ENCODE results near the gene PINLYP. TPM values are rescaled to one million over a fixed set of nuclear protein-coding genes. Genes with fewer than 3 reads are reported as not detected.
"Not testable (repeated sequence)": the region's sequence is repeated elsewhere in the genome, so short reads cannot be mapped to it uniquely, and the experiment has no call there.

The PINLYP gene
- polyA plus RNA-seq, 2 of the 4 experiments (the other 2 are of a cell fraction), result 0.27 TPM; not detected in 1

GRCh38 chr19:43546581-43546980 is 29.0 kb upstream of the PINLYP start:
- ChIA-PET CTCF (interaction anchor here (0.6 to 1.7 kb wide), 4 partner anchors 9 to 1126 kb away, joined by 3 to 7 read pairs (median 4); no protein-coding TSS in a partner anchor), POLR2A (no interaction called here)
- DNase-seq (ENCODE audit: low read depth in 1 of 2, low spot score in 1 of 2) (no peak), ATAC-seq (no peak), FAIRE-seq (no peak)
- 94% methylated on average over 3 of the region's 3 CpGs for WGBS (ENCODE audit: missing lambda C conversion rate)
- Histone ChIP-seq H3K27ac (no peak overlapping the region), H3K4me3 (no peak overlapping the region), H3K9me3 (no peaks in the 10 kb centered on the region), H3K4me1 (no peaks in the 10 kb centered on the region), H3K4me2 (no peak overlapping the region)
- TF ChIP-seq NFE2L2 (conservative IDR thresholded peaks at IDR 0.05; ENCODE audit: low read length) (no peak), SMC3 (IDR thresholded peaks at IDR 0.05) (no peak), RAD21 (conservative IDR thresholded peaks at IDR 0.05 in 1 of 2, IDR thresholded peaks at IDR 0.05 in 1 of 2) (no peak), JUN (IDR thresholded peaks at IDR 0.05) (no peak), CEBPB (IDR thresholded peaks at IDR 0.05) (no peak), HOXA7 (CRISPR knock-in tag; IDR thresholded peaks at IDR 0.05) (no peak), HEYL (CRISPR knock-in tag; IDR thresholded peaks at IDR 0.05) (no peak), KDM5A (IDR thresholded peaks at IDR 0.05) (no peak), FOSL2 (IDR thresholded peaks at IDR 0.05) (no peak), FOSL2 (CRISPR knock-in tag; IDR thresholded peaks at IDR 0.05) (no peak), PHF8 (IDR thresholded peaks at IDR 0.05; ENCODE audit: borderline replicate concordance, low read depth) (no peak)

- 72% methylated on average over 4 of the region's 24 CpGs for WGBS (ENCODE audit: missing lambda C conversion rate)
- H3K4me1 ChIP-seq; ATAC-seq; H3K4me3 ChIP-seq; H3K27ac ChIP-seq; H3K4me2 ChIP-seq; H3K9me3 ChIP-seq; POLR2A ChIA-PET; FAIRE-seq; DNase-seq (ENCODE audit: low read depth in 1 of 2, low spot score in 1 of 2): not testable (repeated sequence)
- CTCF ChIA-PET, result interaction anchor here (1.4 kb wide), 1 partner anchor 12 kb away, joined by 3 read pairs; no protein-coding TSS in a partner anchor
These were observed 27.7 kb upstream of the PINLYP start for GRCh38 chr19:43547926-43548325.

- Histone ChIP-seq H3K27ac (no peak overlapping the region), H3K4me3 (no peak overlapping the region), H3K4me2 (no peak overlapping the region), H3K9me3 (no peaks in the 10 kb centered on the region), H3K4me1 (no peaks in the 10 kb centered on the region)
- FAIRE-seq (no peak), ATAC-seq (no peak), DNase-seq (ENCODE audit: low read depth in 1 of 2, low spot score in 1 of 2) (no peak)
- TF ChIP-seq, protein P1, sequence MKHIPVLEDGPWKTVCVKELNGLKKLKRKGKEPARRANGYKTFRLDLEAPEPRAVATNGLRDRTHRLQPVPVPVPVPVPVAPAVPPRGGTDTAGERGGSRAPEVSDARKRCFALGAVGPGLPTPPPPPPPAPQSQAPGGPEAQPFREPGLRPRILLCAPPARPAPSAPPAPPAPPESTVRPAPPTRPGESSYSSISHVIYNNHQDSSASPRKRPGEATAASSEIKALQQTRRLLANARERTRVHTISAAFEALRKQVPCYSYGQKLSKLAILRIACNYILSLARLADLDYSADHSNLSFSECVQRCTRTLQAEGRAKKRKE (CRISPR knock-in tag; IDR thresholded peaks at IDR 0.05; ENCODE audit: low read depth), result no peak
- no peak for TF ChIP-seq SREBF2 (IDR thresholded peaks at IDR 0.05)
- TF ChIP-seq ZNF302 (CRISPR knock-in tag; IDR thresholded peaks at IDR 0.05), result no peak
- no peak for TF ChIP-seq BCL3 (IDR thresholded peaks at IDR 0.05)
- TF ChIP-seq, protein P2, sequence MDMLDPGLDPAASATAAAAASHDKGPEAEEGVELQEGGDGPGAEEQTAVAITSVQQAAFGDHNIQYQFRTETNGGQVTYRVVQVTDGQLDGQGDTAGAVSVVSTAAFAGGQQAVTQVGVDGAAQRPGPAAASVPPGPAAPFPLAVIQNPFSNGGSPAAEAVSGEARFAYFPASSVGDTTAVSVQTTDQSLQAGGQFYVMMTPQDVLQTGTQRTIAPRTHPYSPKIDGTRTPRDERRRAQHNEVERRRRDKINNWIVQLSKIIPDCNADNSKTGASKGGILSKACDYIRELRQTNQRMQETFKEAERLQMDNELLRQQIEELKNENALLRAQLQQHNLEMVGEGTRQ (IDR thresholded peaks at IDR 0.05), result no peak
- no peak for TF ChIP-seq E2F6 (IDR thresholded peaks at IDR 0.05; ENCODE audit: borderline replicate concordance, low read depth)
- TF ChIP-seq ZSCAN20 (CRISPR knock-in tag; IDR thresholded peaks at IDR 0.05), result no peak
- no peak for TF ChIP-seq HOXA7 (CRISPR knock-in tag; IDR thresholded peaks at IDR 0.05)
- no peak for TF ChIP-seq CHD4 (IDR thresholded peaks at IDR 0.05; ENCODE audit: borderline replicate concordance)
- TF ChIP-seq RCOR1 (IDR thresholded peaks at IDR 0.05; ENCODE audit: low read depth, low read length), result no peak
- no peak for TF ChIP-seq CBX8 (IDR thresholded peaks at IDR 0.05)
- TF ChIP-seq NPAS2 (CRISPR knock-in tag; IDR thresholded peaks at IDR 0.05; ENCODE audit: borderline replicate concordance), result no peak
- no peak for TF ChIP-seq CHD2 (IDR thresholded peaks at IDR 0.05; ENCODE audit: low read length, partially characterized antibody)
- TF ChIP-seq HOXB5 (CRISPR knock-in tag; IDR thresholded peaks at IDR 0.05), result no peak
- no peak for TF ChIP-seq ZC3H11A (IDR thresholded peaks at IDR 0.05)
- TF ChIP-seq HOXB13 (CRISPR knock-in tag; IDR thresholded peaks at IDR 0.05; ENCODE audit: low read depth), result no peak
- TF ChIP-seq KDM1A (IDR thresholded peaks at IDR 0.05; ENCODE audit: low read depth), result no peak
- no peak for TF ChIP-seq KDM5A (IDR thresholded peaks at IDR 0.05)
- POLR2A ChIA-PET, result no interaction called here
- CTCF ChIA-PET, result no interaction called here
- WGBS (ENCODE audit: missing lambda C conversion rate), result 84% methylated on average over 2 of the region's 2 CpGs
These were observed 26.9 kb upstream of the PINLYP start for GRCh38 chr19:43548706-43549105.

Data from A549 (cell line).